ENCODE results near the gene LIPC. TPM values are rescaled to one million over a fixed set of nuclear protein-coding genes. Genes with fewer than 3 reads are reported as not detected.

Gene LIPC
- total RNA-seq, 1 experiment from 2014 or later = not detected

DNA sequence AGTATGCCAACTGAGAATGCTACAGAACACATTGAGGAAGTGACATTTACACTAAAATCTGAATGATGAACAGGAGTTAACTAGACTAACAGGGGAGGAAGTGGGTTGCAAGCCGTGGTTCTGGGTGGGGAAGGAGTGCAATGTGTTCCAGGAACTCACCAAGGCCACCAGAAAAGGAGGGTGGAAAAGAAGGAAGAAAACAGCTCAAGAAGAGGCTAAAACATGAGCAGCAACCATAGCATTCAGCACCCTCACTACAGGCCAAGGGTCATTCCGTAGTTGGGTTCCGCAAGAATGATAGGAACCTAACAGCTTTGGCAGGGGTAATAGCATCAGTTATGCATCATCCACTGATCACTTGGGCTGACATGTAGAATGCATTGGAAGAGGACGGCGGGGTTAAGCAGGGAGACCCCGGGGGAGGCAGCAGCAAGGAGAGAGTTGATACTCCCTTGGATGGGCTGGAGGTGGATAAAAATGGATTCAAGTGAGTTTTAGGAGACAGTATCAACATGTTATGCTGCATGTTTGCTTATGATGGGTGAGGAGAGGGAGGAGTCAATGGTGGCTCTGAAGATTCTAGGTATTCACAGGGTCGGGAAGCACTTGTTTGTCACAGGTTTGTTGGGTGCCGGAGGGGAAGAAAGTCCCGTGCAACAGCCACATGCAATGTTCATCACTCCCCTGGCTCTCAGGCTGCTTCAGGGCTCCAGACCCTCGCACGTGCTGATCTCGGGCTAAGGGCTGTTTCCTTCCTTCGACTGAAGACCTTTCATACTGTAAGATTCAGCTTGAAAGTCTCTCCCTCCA, 53.2 kb downstream of the LIPC start (continued):
- TF ChIP-seq CTCF (IDR thresholded peaks at IDR 0.05 in 2 of 3, conservative IDR thresholded peaks at IDR 0.05 in 1 of 3; ENCODE audit: borderline replicate concordance in 1 of 3, insufficient read depth in 1 of 3, low read depth in 2 of 3, low read length in 2 of 3) (no peak), ZBTB33 (IDR thresholded peaks at IDR 0.05; ENCODE audit: extremely low read depth, insufficient replicate concordance, low read length) (no peak)

- Histone ChIP-seq H3K4me1 (ENCODE audit: control insufficient read depth in 1 of 2, insufficient read depth in 2 of 2, low read length in 2 of 2) (no peaks in the 10 kb centered on the region), H3K27ac (ENCODE audit: low read depth, low read length) (no peak overlapping the region), H3K27me3 (ENCODE audit: insufficient read depth, low read length) (no peaks in the 10 kb centered on the region), H3K9me2 (ENCODE audit: insufficient read depth) (no peaks in the 10 kb centered on the region), H2AFZ (ENCODE audit: low read depth, low read length, poor library complexity, severe bottlenecking) (no peak overlapping the region), H3K36me3 (ENCODE audit: control insufficient read depth in 1 of 2, insufficient read depth in 2 of 2, low read length in 2 of 2) (no peaks in the 10 kb centered on the region), H3K4me3 (replicated peaks in 1 of 2; ENCODE audit: low read depth in 1 of 2, low read length in 2 of 2) (no peak overlapping the region), H3K9me3 (ENCODE audit: control insufficient read depth in 1 of 2, insufficient read depth in 1 of 2, low read depth in 1 of 2, low read length in 2 of 2) (no peaks in the 10 kb centered on the region; a peak in 1 of 4 replicates), H3K9ac (ENCODE audit: low read length) (no peak overlapping the region), H3K4me2 (ENCODE audit: low read length) (no peak overlapping the region), H3K79me2 (ENCODE audit: insufficient read depth, low read length) (no peaks in the 10 kb centered on the region), H4K20me1 (ENCODE audit: insufficient read depth) (no peaks in the 10 kb centered on the region)
- ChIA-PET RAD21 (ENCODE audit: low non-redundant PET in 1 of 2, low total read pairs in 2 of 2, uncharacterized antibody in 2 of 2, unreplicated experiment in 2 of 2) (no interaction called here), CTCF (no interaction called here), POLR2A (no interaction called here)
- BruUV-seq (replicated peaks) = no TSS peak
- ATAC-seq (no peak), DNase-seq (ENCODE audit: low read depth, low spot score) (no peak)
- intact Hi-C loops (cut with micrococcal nuclease) = no loop called here
- TF ChIP-seq ELF1 (IDR thresholded peaks at IDR 0.05; ENCODE audit: borderline replicate concordance, low read depth) (no peak), EZH2phosphoT487 (IDR thresholded peaks at IDR 0.05; ENCODE audit: borderline replicate concordance) (no peak), ZBTB33 (IDR thresholded peaks at IDR 0.05; ENCODE audit: extremely low read depth, insufficient replicate concordance, low read length) (no peak), JUND (IDR thresholded peaks at IDR 0.05) (no peak), FOSL1 (IDR thresholded peaks at IDR 0.05; ENCODE audit: low read depth) (no peak), MAX (IDR thresholded peaks at IDR 0.05) (no peak), SP1 (IDR thresholded peaks at IDR 0.05; ENCODE audit: low read depth) (no peak), ZFX (IDR thresholded peaks at IDR 0.05) (no peak), EZH2 (IDR thresholded peaks at IDR 0.05) (no peak), TCF7L2 (IDR thresholded peaks at IDR 0.05; ENCODE audit: borderline replicate concordance, extremely low read depth, insufficient read depth, insufficient read length) (no peak), EGR1 (IDR thresholded peaks at IDR 0.05; ENCODE audit: low read depth) (no peak)
- TF ChIP-seq, protein P1, sequence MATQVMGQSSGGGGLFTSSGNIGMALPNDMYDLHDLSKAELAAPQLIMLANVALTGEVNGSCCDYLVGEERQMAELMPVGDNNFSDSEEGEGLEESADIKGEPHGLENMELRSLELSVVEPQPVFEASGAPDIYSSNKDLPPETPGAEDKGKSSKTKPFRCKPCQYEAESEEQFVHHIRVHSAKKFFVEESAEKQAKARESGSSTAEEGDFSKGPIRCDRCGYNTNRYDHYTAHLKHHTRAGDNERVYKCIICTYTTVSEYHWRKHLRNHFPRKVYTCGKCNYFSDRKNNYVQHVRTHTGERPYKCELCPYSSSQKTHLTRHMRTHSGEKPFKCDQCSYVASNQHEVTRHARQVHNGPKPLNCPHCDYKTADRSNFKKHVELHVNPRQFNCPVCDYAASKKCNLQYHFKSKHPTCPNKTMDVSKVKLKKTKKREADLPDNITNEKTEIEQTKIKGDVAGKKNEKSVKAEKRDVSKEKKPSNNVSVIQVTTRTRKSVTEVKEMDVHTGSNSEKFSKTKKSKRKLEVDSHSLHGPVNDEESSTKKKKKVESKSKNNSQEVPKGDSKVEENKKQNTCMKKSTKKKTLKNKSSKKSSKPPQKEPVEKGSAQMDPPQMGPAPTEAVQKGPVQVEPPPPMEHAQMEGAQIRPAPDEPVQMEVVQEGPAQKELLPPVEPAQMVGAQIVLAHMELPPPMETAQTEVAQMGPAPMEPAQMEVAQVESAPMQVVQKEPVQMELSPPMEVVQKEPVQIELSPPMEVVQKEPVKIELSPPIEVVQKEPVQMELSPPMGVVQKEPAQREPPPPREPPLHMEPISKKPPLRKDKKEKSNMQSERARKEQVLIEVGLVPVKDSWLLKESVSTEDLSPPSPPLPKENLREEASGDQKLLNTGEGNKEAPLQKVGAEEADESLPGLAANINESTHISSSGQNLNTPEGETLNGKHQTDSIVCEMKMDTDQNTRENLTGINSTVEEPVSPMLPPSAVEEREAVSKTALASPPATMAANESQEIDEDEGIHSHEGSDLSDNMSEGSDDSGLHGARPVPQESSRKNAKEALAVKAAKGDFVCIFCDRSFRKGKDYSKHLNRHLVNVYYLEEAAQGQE (IDR thresholded peaks at IDR 0.05; ENCODE audit: low read depth) = no peak
These were observed 54.3 kb downstream of the LIPC start for GRCh38 chr15:58486062-58486461.
